ENCODE results near the gene NUDC. TPM values are rescaled to one million over a fixed set of nuclear protein-coding genes. Genes with fewer than 3 reads are reported as not detected.

NUDC gene
- total RNA-seq, 4 donors from 2014 or later: 35.5 to 53.7 (median 44.5) TPM

GRCh38 chr1:26922431-26922729, 837 bp downstream of the NUDC start:
- DNase-seq (ENCODE audit: low spot score) (no peak), ATAC-seq (ENCODE audit: low FRiP score) (no peak)
- TF ChIP-seq CTCF (IDR thresholded peaks at IDR 0.05): no peak

- no peak for ATAC-seq (ENCODE audit: low FRiP score)
- no peak for TF ChIP-seq CTCF (IDR thresholded peaks at IDR 0.05)
- DNase-seq (ENCODE audit: low spot score): no peak
These were observed 1.4 kb downstream of the NUDC start for GRCh38 chr1:26922901-26923300.

GRCh38 chr1:26923711-26924110, 2.2 kb downstream of the NUDC start:
- DNase-seq (ENCODE audit: low spot score) (no peak), ATAC-seq (ENCODE audit: low FRiP score) (no peak)
- no peak for TF ChIP-seq CTCF (IDR thresholded peaks at IDR 0.05)

- no peak for ATAC-seq (ENCODE audit: low FRiP score)
- no peak for TF ChIP-seq CTCF (IDR thresholded peaks at IDR 0.05)
- DNase-seq (ENCODE audit: low spot score): no peak
These were observed 11.0 kb downstream of the NUDC start for GRCh38 chr1:26932531-26932930.

- no peak for TF ChIP-seq CTCF (IDR thresholded peaks at IDR 0.05)
- DNase-seq (ENCODE audit: low spot score) (no peak), ATAC-seq (ENCODE audit: low FRiP score) (no peak)
These were observed 15.3 kb downstream of the NUDC start for GRCh38 chr1:26936823-26937222.

- TF ChIP-seq CTCF (IDR thresholded peaks at IDR 0.05): no peak
- no peak for ATAC-seq (ENCODE audit: low FRiP score)
- DNase-seq (ENCODE audit: low spot score): no peak
These were observed 16.6 kb downstream of the NUDC start for GRCh38 chr1:26938004-26938658.

GRCh38 chr1:26938659-26939025, 17.1 kb downstream of the NUDC start:
- ATAC-seq (ENCODE audit: low FRiP score): no peak
- no peak for DNase-seq (ENCODE audit: low spot score)
- TF ChIP-seq CTCF (IDR thresholded peaks at IDR 0.05): no peak

All from omental fat pad (tissue), 4 donors.